ENCODE results near the gene NCAPG2.
A peak's percentile ranks its signal among the peaks of the same experiment; 100 is the strongest.

NCAPG2 gene

DNA sequence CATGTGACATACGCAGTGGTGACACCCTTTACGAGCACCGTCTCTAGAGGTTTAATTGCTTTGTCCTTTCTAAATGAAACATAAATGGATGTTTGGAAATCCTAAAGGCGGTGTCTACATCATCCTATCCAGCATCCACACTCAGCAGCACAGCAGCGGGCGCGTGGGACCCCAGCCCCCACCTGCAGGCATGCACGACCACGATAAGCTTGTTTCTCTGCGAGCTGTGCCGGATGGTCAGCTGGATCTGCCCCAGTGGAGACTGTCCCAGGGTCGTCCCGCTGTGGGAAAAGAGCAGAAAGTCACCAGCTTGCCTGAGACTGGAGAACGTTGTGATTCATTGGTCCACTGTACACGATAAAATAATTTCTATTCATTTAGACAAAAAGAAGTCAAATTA is 34.2 kb upstream of the NCAPG2 start:
- no peak overlapping the region for H3K9ac ChIP-seq (ENCODE audit: low read length)
- H3K27ac ChIP-seq (ENCODE audit: low read depth, low read length) = no peak overlapping the region
- no peak overlapping the region for H2BK5ac ChIP-seq (ENCODE audit: low read depth, low read length, poor library complexity)
- no peak overlapping the region for H2AFZ ChIP-seq (ENCODE audit: insufficient read depth, low read length, poor library complexity)
- no peak overlapping the region for H2BK120ac ChIP-seq (ENCODE audit: insufficient read depth, low read length, poor library complexity)
- H3K79me2 ChIP-seq (ENCODE audit: control insufficient read depth, insufficient read depth, low read length, poor library complexity) = no peaks in the 10 kb centered on the region
- no peak overlapping the region for H4K91ac ChIP-seq (ENCODE audit: low read depth, low read length)
- no peak for DNase-seq
- WGBS (ENCODE audit: extremely low coverage, insufficient coverage, insufficient read length) = no CpG with 5 or more reads among the region's 15 CpGs
- no peaks in the 10 kb centered on the region for H3K27me3 ChIP-seq (ENCODE audit: insufficient read depth, low read length)
- no peaks in the 10 kb centered on the region for H3K79me1 ChIP-seq (ENCODE audit: low read length)
- no peak overlapping the region for H4K12ac ChIP-seq (ENCODE audit: low read depth, low read length)
- H3K4me2 ChIP-seq (ENCODE audit: low read length) = no peak overlapping the region
- no peak overlapping the region for H3K23ac ChIP-seq (ENCODE audit: low read length)
- H3K4me3 ChIP-seq (ENCODE audit: low read depth, low read length) = no peak overlapping the region
- H3K18ac ChIP-seq (ENCODE audit: low read length) = no peak overlapping the region
- H2AK5ac ChIP-seq (ENCODE audit: low read length) = no peak overlapping the region
- peaks cover 3% of the 10 kb centered on the region for H3K9me3 ChIP-seq (ENCODE audit: insufficient read depth, low read depth, low read length)
- peaks cover 65 to 72% of the 10 kb centered on the region in 2 experiments for H3K36me3 ChIP-seq (ENCODE audit: control insufficient read depth in 1 of 2, insufficient read depth in 2 of 2, low read length in 2 of 2)
- H4K8ac ChIP-seq (ENCODE audit: low read depth, low read length) = no peak overlapping the region
- no peak overlapping the region for H3K14ac ChIP-seq (ENCODE audit: low read length)
- H3K4ac ChIP-seq (ENCODE audit: low read depth, low read length) = no peak overlapping the region
- H2BK12ac ChIP-seq (ENCODE audit: low read length) = no peak overlapping the region
- peaks cover 0 to 10% of the 10 kb centered on the region in 2 experiments for H3K4me1 ChIP-seq (ENCODE audit: control insufficient read depth in 1 of 2, insufficient read depth in 2 of 2, low read length in 2 of 2)

- Histone ChIP-seq H3K27me3 (ENCODE audit: insufficient read depth, low read length) (no peaks in the 10 kb centered on the region), H4K8ac (ENCODE audit: low read depth, low read length) (no peak overlapping the region), H3K79me1 (ENCODE audit: low read length) (no peaks in the 10 kb centered on the region), H2BK12ac (ENCODE audit: low read length) (no peak overlapping the region), H2BK5ac (ENCODE audit: low read depth, low read length, poor library complexity) (no peak overlapping the region), H3K14ac (ENCODE audit: low read length) (no peak overlapping the region), H3K4me2 (ENCODE audit: low read length) (no peak overlapping the region), H4K12ac (ENCODE audit: low read depth, low read length) (no peak overlapping the region), H2BK120ac (ENCODE audit: insufficient read depth, low read length, poor library complexity) (no peak overlapping the region), H3K23ac (ENCODE audit: low read length) (no peak overlapping the region), H3K9ac (ENCODE audit: low read length) (no peak overlapping the region), H3K4me1 (ENCODE audit: control insufficient read depth in 1 of 2, insufficient read depth in 2 of 2, low read length in 2 of 2) (peaks cover 0 to 10% of the 10 kb centered on the region in 2 experiments), H3K4me3 (ENCODE audit: low read depth, low read length) (no peak overlapping the region), H2AFZ (ENCODE audit: insufficient read depth, low read length, poor library complexity) (no peak overlapping the region), H4K91ac (ENCODE audit: low read depth, low read length) (no peak overlapping the region), H3K27ac (ENCODE audit: low read depth, low read length) (no peak overlapping the region), H3K9me3 (ENCODE audit: insufficient read depth, low read depth, low read length) (peaks cover 3% of the 10 kb centered on the region), H3K4ac (ENCODE audit: low read depth, low read length) (no peak overlapping the region), H2AK5ac (ENCODE audit: low read length) (no peak overlapping the region), H3K79me2 (ENCODE audit: control insufficient read depth, insufficient read depth, low read length, poor library complexity) (no peaks in the 10 kb centered on the region), H3K18ac (ENCODE audit: low read length) (no peak overlapping the region), H3K36me3 (ENCODE audit: control insufficient read depth in 1 of 2, insufficient read depth in 2 of 2, low read length in 2 of 2) (peaks cover 55 to 64% of the 10 kb centered on the region in 2 experiments)
- peak in 1 of 2 donors; percentile 36 for DNase-seq
- WGBS (ENCODE audit: extremely low coverage, insufficient coverage, insufficient read length) = no CpG with 5 or more reads among the region's 19 CpGs
Measured at GRCh38 chr7:158737064-158737695, 32.6 kb upstream of the NCAPG2 start.

DNA sequence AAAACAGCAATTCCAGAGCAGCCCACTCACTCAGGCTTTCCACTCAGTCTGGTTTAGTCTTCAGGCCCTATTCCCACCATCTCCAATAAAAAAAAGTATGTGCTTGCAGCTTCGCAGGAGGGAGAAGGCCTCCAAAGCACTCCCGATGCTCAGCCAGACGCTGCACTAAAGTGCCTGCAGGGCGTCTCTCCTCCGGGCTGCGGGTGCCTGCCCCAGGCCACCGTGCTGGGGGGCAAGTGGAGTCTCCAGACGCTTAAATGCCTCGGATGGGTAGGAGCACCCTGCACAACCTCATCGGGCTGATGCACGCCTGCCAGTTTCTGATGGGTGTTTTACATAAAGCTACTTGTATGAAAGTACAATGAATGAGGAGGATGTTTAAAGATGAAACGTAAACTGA is 31.3 kb upstream of the NCAPG2 start:
- DNase-seq = peak; percentile 80 to 93
- Histone ChIP-seq H3K27me3 (ENCODE audit: insufficient read depth, low read length) (no peaks in the 10 kb centered on the region), H3K4me1 (ENCODE audit: control insufficient read depth in 1 of 2, insufficient read depth in 2 of 2, low read length in 2 of 2) (peaks cover 0 to 5% of the 10 kb centered on the region in 2 experiments), H3K18ac (ENCODE audit: low read length) (no peak overlapping the region), H3K14ac (ENCODE audit: low read length) (no peak overlapping the region), H3K4ac (ENCODE audit: low read depth, low read length) (no peak overlapping the region), H2BK120ac (ENCODE audit: insufficient read depth, low read length, poor library complexity) (no peak overlapping the region), H2BK12ac (ENCODE audit: low read length) (no peak overlapping the region), H3K36me3 (ENCODE audit: control insufficient read depth in 1 of 2, insufficient read depth in 2 of 2, low read length in 2 of 2) (peaks cover 44 to 56% of the 10 kb centered on the region in 2 experiments), H4K8ac (ENCODE audit: low read depth, low read length) (no peak overlapping the region), H3K9me3 (ENCODE audit: insufficient read depth, low read depth, low read length) (peaks cover 2% of the 10 kb centered on the region), H3K79me1 (ENCODE audit: low read length) (no peaks in the 10 kb centered on the region), H4K12ac (ENCODE audit: low read depth, low read length) (no peak overlapping the region), H4K91ac (ENCODE audit: low read depth, low read length) (no peak overlapping the region), H3K9ac (ENCODE audit: low read length) (no peak overlapping the region), H3K79me2 (ENCODE audit: control insufficient read depth, insufficient read depth, low read length, poor library complexity) (no peaks in the 10 kb centered on the region), H2BK5ac (ENCODE audit: low read depth, low read length, poor library complexity) (no peak overlapping the region), H3K4me2 (ENCODE audit: low read length) (no peak overlapping the region), H3K4me3 (ENCODE audit: low read depth, low read length) (no peak overlapping the region), H2AFZ (ENCODE audit: insufficient read depth, low read length, poor library complexity) (no peak overlapping the region), H3K23ac (ENCODE audit: low read length) (no peak overlapping the region), H3K27ac (ENCODE audit: low read depth, low read length) (no peak overlapping the region), H2AK5ac (ENCODE audit: low read length) (no peak overlapping the region)
- no CpG with 5 or more reads among the region's 12 CpGs for WGBS (ENCODE audit: extremely low coverage, insufficient coverage, insufficient read length)

GRCh38 chr7:158734861-158735260 is 30.3 kb upstream of the NCAPG2 start:
- H4K12ac ChIP-seq (ENCODE audit: low read depth, low read length) = no peak overlapping the region
- H3K79me2 ChIP-seq (ENCODE audit: control insufficient read depth, insufficient read depth, low read length, poor library complexity) = no peaks in the 10 kb centered on the region

More at GRCh38 chr7:158734861-158735260, 30.3 kb upstream of the NCAPG2 start:
- Histone ChIP-seq H3K27me3 (ENCODE audit: insufficient read depth, low read length) (no peaks in the 10 kb centered on the region), H2BK120ac (ENCODE audit: insufficient read depth, low read length, poor library complexity) (no peak overlapping the region), H2BK5ac (ENCODE audit: low read depth, low read length, poor library complexity) (no peak overlapping the region), H3K79me1 (ENCODE audit: low read length) (no peaks in the 10 kb centered on the region), H4K8ac (ENCODE audit: low read depth, low read length) (no peak overlapping the region), H4K91ac (ENCODE audit: low read depth, low read length) (no peak overlapping the region), H2BK12ac (ENCODE audit: low read length) (no peak overlapping the region), H3K23ac (ENCODE audit: low read length) (no peak overlapping the region), H3K4me3 (ENCODE audit: low read depth, low read length) (no peak overlapping the region), H3K9ac (ENCODE audit: low read length) (no peak overlapping the region), H2AK5ac (ENCODE audit: low read length) (no peak overlapping the region), H3K18ac (ENCODE audit: low read length) (no peak overlapping the region), H2AFZ (ENCODE audit: insufficient read depth, low read length, poor library complexity) (no peak overlapping the region), H3K4ac (ENCODE audit: low read depth, low read length) (no peak overlapping the region), H3K27ac (ENCODE audit: low read depth, low read length) (no peak overlapping the region), H3K4me1 (ENCODE audit: control insufficient read depth in 1 of 2, insufficient read depth in 2 of 2, low read length in 2 of 2) (no peaks in the 10 kb centered on the region), H3K9me3 (ENCODE audit: insufficient read depth, low read depth, low read length) (peaks cover 3% of the 10 kb centered on the region), H3K14ac (ENCODE audit: low read length) (no peak overlapping the region), H3K4me2 (ENCODE audit: low read length) (no peak overlapping the region), H3K36me3 (ENCODE audit: control insufficient read depth in 1 of 2, insufficient read depth in 2 of 2, low read length in 2 of 2) (peaks cover 45 to 57% of the 10 kb centered on the region in 2 experiments)
- no CpG with 5 or more reads among the region's 6 CpGs for WGBS (ENCODE audit: extremely low coverage, insufficient coverage, insufficient read length)
- DNase-seq = peak; percentile 86 to 95

Measured in trophoblast cell (in vitro differentiated cells and primary cell).